Thoracic aorta (tissue), 2 donors: ENCODE data around the gene UBR1. TPM values are rescaled to one million over a fixed set of nuclear protein-coding genes. Genes with fewer than 3 reads are reported as not detected.
"Not testable (repeated sequence)": the region's sequence is repeated elsewhere in the genome, so short reads cannot be mapped to it uniquely, and the experiment has no call there.

Source experiments
- ATAC-seq: fragments of 150-250 bp; one replicate; pipeline ENCODE4 v1.8.0; 2017; ENCODE audit warnings: low read depth; ENCODE audit not compliant: insufficient number of reproducible peaks, low FRiP score
- DNase-seq: peaks from one replicate; pipeline ENCODE4 v3.0.0-alpha.2; 2020; ENCODE audit warnings: low spot score
- H3K27ac ChIP-seq, 2 donors: fragments of 200-600 bp; sonication (generic); 1 replicate in 1 of 2; 2 replicates in 1 of 2; pipeline ENCODE4 v1.5.1; 2016; ENCODE audit warnings: mild to moderate bottlenecking in 2 of 2, moderate library complexity in 2 of 2
- H3K27me3 ChIP-seq: fragments of 200-600 bp; sonication (generic); replicated peaks from 2 replicates; pipeline ENCODE4 v1.6.0; 2016; ENCODE audit warnings: mild to moderate bottlenecking; ENCODE audit not compliant: insufficient read depth
- H3K36me3 ChIP-seq: fragments of 200-600 bp; sonication (generic); one replicate; pipeline ENCODE4 v1.5.1; 2016
- H3K4me1 ChIP-seq, 2 donors: fragments of 200-600 bp; sonication (generic); 1 replicate in 1 of 2; 2 replicates in 1 of 2; pipeline versions ENCODE4 v1.5.1 to v1.6.0; 2016; ENCODE audit warnings: low read depth in 2 of 2, mild to moderate bottlenecking in 1 of 2; ENCODE audit not compliant: control insufficient read depth in 1 of 2
- H3K4me3 ChIP-seq: fragments of 200-600 bp; sonication (generic); 2 replicates; pipeline ENCODE4 v1.5.1; 2016; ENCODE audit warnings: mild to moderate bottlenecking
- H3K9me3 ChIP-seq: fragments of 200-600 bp; sonication (generic); 2 replicates; pipeline ENCODE4 v1.5.1; 2016
- total RNA-seq, 2 donors: library from RNA; depleted of rRNA; stranded (reverse); fragments of >200 nt; gene quantifications; one replicate each; pipeline versions ENCODE4 v1.1.0 to v1.2.3, GENCODE V29; 2016
- TF ChIP-seq, protein P1 (sequence below): fragments of 200-600 bp; sonication (generic); IDR thresholded peaks from one replicate; pipeline ENCODE4 v1.5.1; 2019; ENCODE audit warnings: antibody characterized with exemption

Gene UBR1
- total RNA-seq, 2 donors from 2014 or later = 30.6 to 70.4 TPM

DNA sequence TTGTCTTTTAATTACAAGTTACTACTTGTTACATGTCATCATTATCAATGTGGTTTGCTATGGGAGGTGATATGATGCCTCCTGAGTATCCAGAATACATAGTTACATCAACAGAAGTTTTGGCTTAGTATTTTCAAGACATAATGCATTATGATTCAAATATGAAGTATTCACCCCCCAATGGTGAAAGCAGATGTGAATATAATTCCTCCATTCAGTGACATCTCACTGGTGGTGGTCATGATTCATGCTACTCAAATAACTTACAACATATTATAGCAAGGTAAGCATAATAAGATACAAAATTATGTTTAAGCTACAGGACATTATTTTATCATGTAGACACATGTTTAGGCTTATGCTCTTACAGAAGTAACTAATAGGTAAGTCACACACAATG is 150.3 kb downstream of the UBR1 start:
- no peaks in the 10 kb centered on the region for H3K27me3 ChIP-seq
- H3K9me3 ChIP-seq = no peaks in the 10 kb centered on the region
- TF ChIP-seq, protein P1, sequence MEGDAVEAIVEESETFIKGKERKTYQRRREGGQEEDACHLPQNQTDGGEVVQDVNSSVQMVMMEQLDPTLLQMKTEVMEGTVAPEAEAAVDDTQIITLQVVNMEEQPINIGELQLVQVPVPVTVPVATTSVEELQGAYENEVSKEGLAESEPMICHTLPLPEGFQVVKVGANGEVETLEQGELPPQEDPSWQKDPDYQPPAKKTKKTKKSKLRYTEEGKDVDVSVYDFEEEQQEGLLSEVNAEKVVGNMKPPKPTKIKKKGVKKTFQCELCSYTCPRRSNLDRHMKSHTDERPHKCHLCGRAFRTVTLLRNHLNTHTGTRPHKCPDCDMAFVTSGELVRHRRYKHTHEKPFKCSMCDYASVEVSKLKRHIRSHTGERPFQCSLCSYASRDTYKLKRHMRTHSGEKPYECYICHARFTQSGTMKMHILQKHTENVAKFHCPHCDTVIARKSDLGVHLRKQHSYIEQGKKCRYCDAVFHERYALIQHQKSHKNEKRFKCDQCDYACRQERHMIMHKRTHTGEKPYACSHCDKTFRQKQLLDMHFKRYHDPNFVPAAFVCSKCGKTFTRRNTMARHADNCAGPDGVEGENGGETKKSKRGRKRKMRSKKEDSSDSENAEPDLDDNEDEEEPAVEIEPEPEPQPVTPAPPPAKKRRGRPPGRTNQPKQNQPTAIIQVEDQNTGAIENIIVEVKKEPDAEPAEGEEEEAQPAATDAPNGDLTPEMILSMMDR = no peak
- peaks cover 42% of the 10 kb centered on the region for H3K36me3 ChIP-seq
- DNase-seq = no peak
- H3K4me3 ChIP-seq = no peak overlapping the region
- ATAC-seq = no peak
- H3K4me1 ChIP-seq = no peaks in the 10 kb centered on the region
- H3K27ac ChIP-seq = no peak overlapping the region

DNA sequence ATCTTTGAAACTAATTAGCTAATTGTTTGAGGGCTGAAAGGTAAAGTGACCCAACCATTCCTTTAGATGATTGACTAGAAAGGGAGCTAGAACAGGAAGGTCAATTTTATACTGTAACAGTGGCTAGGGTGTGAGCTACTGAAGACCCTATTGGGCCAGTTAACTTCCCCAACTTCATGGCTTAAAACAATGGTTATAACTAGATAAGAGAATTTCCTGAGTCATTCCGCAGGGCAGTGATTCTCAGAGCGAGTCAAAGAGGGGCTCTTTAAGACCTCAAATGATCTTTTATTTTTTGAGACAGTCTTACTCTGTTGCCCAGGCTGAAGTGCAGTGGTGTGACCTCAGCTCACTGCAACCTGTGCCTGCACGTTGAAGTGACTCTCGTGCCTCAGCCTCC is 151.5 kb downstream of the UBR1 start:
- Histone ChIP-seq H3K36me3 (peaks cover 42% of the 10 kb centered on the region), H3K4me1 (no peaks in the 10 kb centered on the region), H3K9me3 (no peaks in the 10 kb centered on the region), H3K4me3 (no peak overlapping the region), H3K27ac (no peak overlapping the region), H3K27me3 (no peaks in the 10 kb centered on the region)
- no peak for ATAC-seq
- no peak for DNase-seq
- TF ChIP-seq, protein P1 = no peak

DNA sequence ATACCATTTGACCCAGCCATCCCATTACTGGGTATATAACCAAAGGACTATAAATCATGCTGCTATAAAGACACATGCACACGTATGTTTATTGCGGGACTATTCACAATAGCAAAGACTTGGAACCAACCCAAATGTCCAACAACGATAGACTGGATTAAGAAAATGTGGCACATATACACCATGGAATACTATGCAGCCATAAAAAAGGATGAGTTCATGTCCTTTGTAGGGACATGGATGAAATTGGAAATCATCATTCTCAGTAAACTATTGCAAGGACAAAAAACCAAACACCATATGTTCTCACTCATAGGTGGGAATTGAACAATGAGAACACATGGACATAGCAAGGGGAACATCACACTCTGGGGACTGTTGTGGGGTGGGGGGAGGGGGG is 156.9 kb downstream of the UBR1 start:
- H3K36me3 ChIP-seq = peaks cover 49% of the 10 kb centered on the region
- H3K27me3 ChIP-seq, H3K4me1 ChIP-seq, H3K27ac ChIP-seq, ATAC-seq, DNase-seq, H3K4me3 ChIP-seq, H3K9me3 ChIP-seq: not testable (repeated sequence)

DNA sequence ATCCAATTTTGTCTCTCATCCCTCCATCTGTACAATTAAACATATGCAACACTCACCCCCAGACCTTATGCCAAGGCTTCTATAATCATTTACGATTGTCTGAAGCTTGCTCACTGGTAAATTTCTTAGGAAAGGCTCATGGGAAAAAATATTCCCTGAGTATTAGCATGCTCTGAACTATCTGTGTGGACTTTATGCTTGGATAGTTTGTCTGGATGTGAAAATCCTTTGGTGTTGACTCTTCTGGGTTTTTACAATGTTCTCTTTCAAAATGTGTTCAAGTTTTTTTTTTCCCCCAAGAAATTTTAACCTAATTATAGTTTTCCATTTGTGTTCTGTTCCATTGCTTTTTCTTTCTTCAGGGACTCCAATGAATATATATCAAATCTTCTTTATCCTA is 165.3 kb downstream of the UBR1 start:
- Histone ChIP-seq H3K27me3 (no peaks in the 10 kb centered on the region), H3K36me3 (peaks cover 10% of the 10 kb centered on the region), H3K4me1 (no peaks in the 10 kb centered on the region), H3K27ac (no peak overlapping the region), H3K9me3 (no peaks in the 10 kb centered on the region), H3K4me3 (no peak overlapping the region)
- ATAC-seq (no peak), DNase-seq (no peak)
- TF ChIP-seq, protein P1 = no peak

DNA sequence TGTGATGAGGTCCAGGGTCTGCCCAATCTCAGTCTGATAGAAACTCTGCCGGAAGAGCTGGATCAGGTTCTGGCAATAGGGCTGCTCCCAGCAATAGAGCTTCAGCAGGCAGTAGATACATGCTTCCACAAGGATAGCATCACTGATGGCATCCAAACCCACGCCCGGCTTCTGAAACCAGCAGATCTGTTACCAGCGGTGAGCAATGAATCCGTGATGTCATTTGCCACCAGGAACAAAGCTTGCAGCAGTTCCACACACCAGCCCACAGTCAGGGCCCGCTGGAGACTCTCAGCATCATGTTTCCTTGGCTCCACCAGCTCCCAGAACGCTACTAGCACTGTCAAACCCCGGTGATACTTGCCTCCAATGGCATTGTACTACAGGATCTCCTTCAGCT is 166.0 kb downstream of the UBR1 start:
- H3K27me3 ChIP-seq = no peaks in the 10 kb centered on the region
- ATAC-seq = no peak

DNA sequence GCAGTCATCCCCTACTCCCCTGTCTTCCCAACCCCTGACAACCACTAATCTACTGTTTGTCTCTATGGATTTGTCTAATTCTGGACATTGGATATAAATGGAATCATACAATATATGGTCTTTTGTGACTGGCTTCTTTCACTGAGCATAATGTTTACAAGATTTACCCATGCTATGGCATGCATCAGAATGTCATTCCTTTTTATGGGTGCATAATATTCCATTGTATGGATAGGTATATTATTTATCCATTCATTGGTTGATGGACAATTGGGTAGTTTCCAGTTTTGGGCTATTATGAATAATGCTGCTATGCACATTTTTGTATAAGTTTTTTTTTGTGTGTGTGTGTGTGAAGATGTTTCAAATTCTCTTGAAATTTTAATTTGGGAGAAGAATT is 168.7 kb downstream of the UBR1 start:
- DNase-seq (no peak), ATAC-seq (no peak)
- TF ChIP-seq, protein P1 = no peak
- H3K4me1 ChIP-seq = peaks cover 0 to 2% of the 10 kb centered on the region in 2 donors
- H3K9me3 ChIP-seq = no peaks in the 10 kb centered on the region
- no peak overlapping the region for H3K4me3 ChIP-seq
- H3K36me3 ChIP-seq = no peaks in the 10 kb centered on the region
- H3K27ac ChIP-seq = no peak overlapping the region
- no peaks in the 10 kb centered on the region for H3K27me3 ChIP-seq

More for the DNA sequence above, 166.0 kb downstream of the UBR1 start:
- H3K9me3 ChIP-seq = no peaks in the 10 kb centered on the region
- DNase-seq = no peak
- no peaks in the 10 kb centered on the region for H3K4me1 ChIP-seq
- TF ChIP-seq, protein P1 = no peak
- H3K4me3 ChIP-seq = no peak overlapping the region
- peaks cover 5% of the 10 kb centered on the region for H3K36me3 ChIP-seq
- H3K27ac ChIP-seq = no peak overlapping the region
